Type B pancreatic cell (in vitro differentiated cells): ENCODE measurements around the gene POLE. TPM values are rescaled to one million over a fixed set of nuclear protein-coding genes. Genes with fewer than 3 reads are reported as not detected.

Experiments
- DNase-seq: peaks from one replicate; pipeline ENCODE4 v3.0.0; 2021; ENCODE audit warnings: mixed read lengths; ENCODE audit not compliant: unreplicated experiment; ENCODE audit errors: extremely low spot score
- H3K27ac Mint-ChIP-seq: 2 replicates; pipeline ENCODE4 v1.8.0; 2021; ENCODE audit warnings: mild to moderate bottlenecking, mixed read lengths
- H3K27me3 Mint-ChIP-seq: 2 replicates; pipeline ENCODE4 v1.8.0; 2021; ENCODE audit warnings: mixed read lengths
- H3K36me3 Mint-ChIP-seq: 2 replicates; pipeline ENCODE4 v1.8.0; 2021; ENCODE audit warnings: mixed read lengths
- H3K4me1 Mint-ChIP-seq: one replicate; pipeline ENCODE4 v1.8.0; 2021; ENCODE audit warnings: mixed read lengths; ENCODE audit not compliant: unreplicated experiment
- H3K4me3 Mint-ChIP-seq: 2 replicates; pipeline ENCODE4 v1.8.0; 2021; ENCODE audit warnings: mild to moderate bottlenecking, mixed read lengths
- H3K9me3 Mint-ChIP-seq: 2 replicates; pipeline ENCODE4 v1.8.0; 2021; ENCODE audit warnings: mixed read lengths
- CTCF ChIP-seq: fragments of 200-600 bp; sonication (generic); conservative IDR thresholded peaks from 2 replicates; pipeline ENCODE4 v1.5.0; 2021; ENCODE audit warnings: antibody characterized with exemption, mild to moderate bottlenecking
- total RNA-seq: library from RNA; stranded (reverse); gene quantifications from 2 replicates; pipeline ENCODE4 v1.2.1, GENCODE V29; 2021; ENCODE audit warnings: low replicate concordance

POLE gene
- total RNA-seq, 1 donor from 2014 or later: 113 TPM

- Mint-ChIP-seq H3K36me3 (peaks cover 31% of the 10 kb centered on the region), H3K27me3 (no peaks in the 10 kb centered on the region), H3K4me3 (no peak overlapping the region), H3K27ac (no peak overlapping the region), H3K4me1 (no peaks in the 10 kb centered on the region), H3K9me3 (no peaks in the 10 kb centered on the region)
- DNase-seq: no peak
- no peak for TF ChIP-seq CTCF
These were observed 27.1 kb downstream of the POLE start for GRCh38 chr12:132660052-132660451.

GRCh38 chr12:132659146-132659545 lies 28.0 kb downstream of the POLE start:
- Mint-ChIP-seq H3K9me3 (no peaks in the 10 kb centered on the region), H3K27ac (no peak overlapping the region), H3K36me3 (peaks cover 36% of the 10 kb centered on the region), H3K4me3 (no peak overlapping the region), H3K27me3 (no peaks in the 10 kb centered on the region), H3K4me1 (no peaks in the 10 kb centered on the region)
- TF ChIP-seq CTCF: no peak
- no peak for DNase-seq

GRCh38 chr12:132658149-132658894 lies 28.8 kb downstream of the POLE start:
- Mint-ChIP-seq H3K27me3 (no peaks in the 10 kb centered on the region), H3K4me3 (no peak overlapping the region), H3K27ac (no peak overlapping the region), H3K4me1 (no peaks in the 10 kb centered on the region), H3K36me3 (peaks cover 44% of the 10 kb centered on the region), H3K9me3 (no peaks in the 10 kb centered on the region)
- DNase-seq: no peak
- TF ChIP-seq CTCF: no peak

- H3K4me3 Mint-ChIP-seq: no peak overlapping the region
- H3K36me3 Mint-ChIP-seq: peaks cover 43% of the 10 kb centered on the region
- no peaks in the 10 kb centered on the region for H3K27me3 Mint-ChIP-seq
These were observed 30.0 kb downstream of the POLE start for GRCh38 chr12:132657004-132657727.

GRCh38 chr12:132653567-132654290 lies 33.4 kb downstream of the POLE start:
- Mint-ChIP-seq H3K27ac (no peak overlapping the region), H3K27me3 (no peaks in the 10 kb centered on the region)

More at GRCh38 chr12:132657004-132657727, 30.0 kb downstream of the POLE start:
- Mint-ChIP-seq H3K4me1 (no peaks in the 10 kb centered on the region), H3K9me3 (no peaks in the 10 kb centered on the region), H3K27ac (no peak overlapping the region)
- TF ChIP-seq CTCF: no peak
- DNase-seq: no peak

More at GRCh38 chr12:132653567-132654290, 33.4 kb downstream of the POLE start:
- Mint-ChIP-seq H3K36me3 (peaks cover 43% of the 10 kb centered on the region), H3K4me3 (no peak overlapping the region), H3K4me1 (no peaks in the 10 kb centered on the region), H3K9me3 (no peaks in the 10 kb centered on the region)
- TF ChIP-seq CTCF: no peak
- no peak for DNase-seq
